Activated T-helper 1 cell treated with Interleukin-2 at 50 U/mL for 16 hours (primary cell): Measurements from ENCODE around the gene PRR19.
"Not testable (repeated sequence)": the region's sequence is repeated elsewhere in the genome, so short reads cannot be mapped to it uniquely, and the experiment has no call there.

Experiments
- DNase-seq: peaks from one replicate; pipeline ENCODE4 v3.0.0-alpha.2; 2020; ENCODE audit warnings: low read depth

Gene PRR19

DNA sequence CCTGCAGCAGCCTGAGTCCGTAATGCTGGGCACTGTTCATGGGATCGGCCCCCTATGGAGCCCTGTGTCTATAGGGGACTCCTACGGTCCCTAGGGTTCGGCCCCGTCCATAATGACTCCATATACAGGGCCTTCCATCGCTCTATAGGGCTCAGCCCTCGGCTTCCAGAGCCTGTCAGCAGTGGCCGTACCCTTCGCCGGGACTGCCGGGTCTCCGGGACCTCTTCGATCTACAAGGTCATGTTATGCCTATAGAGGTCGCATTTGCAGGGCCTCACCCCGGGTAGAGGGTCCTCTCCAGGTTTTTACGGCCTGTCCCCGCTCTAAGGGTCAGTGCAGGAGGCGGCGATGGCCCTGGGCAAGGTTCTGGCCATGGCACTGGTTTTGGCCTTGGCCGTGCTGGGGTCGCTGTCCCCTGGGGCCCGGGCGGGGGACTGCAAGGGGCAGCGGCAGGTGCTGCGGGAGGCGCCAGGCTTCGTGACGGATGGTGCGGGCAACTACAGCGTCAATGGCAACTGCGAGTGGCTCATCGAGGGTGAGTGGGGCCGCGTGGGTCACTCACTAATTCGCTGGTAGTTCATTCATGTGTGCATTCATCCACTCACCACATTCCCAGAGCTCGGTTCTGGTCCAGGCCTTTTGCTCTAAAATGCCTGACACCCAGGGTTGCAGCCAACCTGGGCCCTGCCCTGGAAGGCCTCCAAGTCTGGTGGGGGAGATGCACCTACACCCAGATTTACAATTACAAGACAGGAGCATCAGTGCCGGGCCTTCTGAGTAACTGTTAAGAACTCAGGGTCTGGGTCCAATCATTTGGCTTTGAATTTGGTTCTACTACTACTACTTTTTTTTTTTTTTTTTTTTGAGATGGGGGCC is 24.2 kb downstream of the PRR19 start:
- DNase-seq, result no peak

- no peak for DNase-seq
These were observed 25.0 kb downstream of the PRR19 start for GRCh38 chr19:42326969-42327368.

DNA sequence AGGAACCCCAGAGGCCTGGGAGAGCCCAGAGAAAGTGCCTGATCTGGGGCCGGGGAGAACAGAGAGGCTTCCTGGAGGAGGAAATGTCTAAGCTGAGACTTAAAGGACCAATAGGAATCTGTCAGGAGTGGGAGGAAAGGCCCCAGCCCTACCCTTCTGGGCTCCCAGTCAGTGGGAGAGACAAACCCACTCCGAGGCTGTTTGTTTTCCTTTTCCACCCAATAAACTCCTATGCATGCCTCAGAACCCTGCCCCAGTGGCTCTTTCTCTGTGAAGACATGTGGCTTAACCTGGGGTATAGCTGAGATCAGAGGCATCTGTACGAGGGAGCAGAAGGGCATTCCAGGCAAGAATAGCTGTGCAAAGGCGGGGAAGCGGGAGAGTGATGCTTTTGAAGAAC is 25.4 kb downstream of the PRR19 start:
- no peak for DNase-seq

DNA sequence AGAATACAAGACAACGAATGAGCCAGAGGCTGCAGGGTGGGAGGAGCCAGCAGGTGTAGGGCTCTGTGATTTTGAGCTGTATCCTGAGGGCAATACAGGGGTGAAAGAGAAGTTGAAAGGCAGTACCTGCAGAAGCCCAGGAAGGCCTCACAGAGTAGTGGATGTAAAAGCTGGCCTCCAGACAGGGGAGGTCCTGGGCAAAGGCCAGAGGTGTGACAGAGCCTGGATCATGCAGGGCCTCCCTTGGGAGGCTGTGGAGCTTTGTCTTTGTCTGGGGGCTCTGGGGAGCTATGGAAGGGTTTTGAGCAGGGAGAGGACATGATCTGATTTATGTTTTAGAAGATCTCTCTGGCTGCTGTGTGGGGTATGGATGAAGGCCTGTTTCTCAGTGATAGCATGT is 26.2 kb downstream of the PRR19 start:
- DNase-seq, result no peak

DNA sequence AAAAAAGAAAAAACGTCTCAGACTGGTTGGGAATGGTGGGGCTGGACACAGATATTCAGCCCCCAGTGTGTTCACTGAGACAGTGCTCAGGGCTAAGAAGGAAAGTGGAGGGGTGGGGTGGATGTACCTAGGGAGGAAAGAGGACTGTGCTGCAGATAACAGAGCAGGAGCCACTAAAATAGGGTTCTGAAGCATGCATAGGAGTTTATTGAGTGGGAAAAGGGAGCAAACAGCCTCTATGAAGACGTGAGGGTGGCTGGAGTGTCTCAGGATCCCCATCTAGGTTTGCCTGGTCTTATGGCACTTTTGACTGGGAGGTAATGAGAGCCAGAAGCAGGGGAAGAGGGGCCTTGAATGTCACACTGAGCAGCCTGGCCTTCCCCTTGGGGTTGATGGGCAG is 26.9 kb downstream of the PRR19 start:
- DNase-seq, result no peak

- no peak for DNase-seq
These were observed 28.3 kb downstream of the PRR19 start for GRCh38 chr19:42330241-42330711.

DNA sequence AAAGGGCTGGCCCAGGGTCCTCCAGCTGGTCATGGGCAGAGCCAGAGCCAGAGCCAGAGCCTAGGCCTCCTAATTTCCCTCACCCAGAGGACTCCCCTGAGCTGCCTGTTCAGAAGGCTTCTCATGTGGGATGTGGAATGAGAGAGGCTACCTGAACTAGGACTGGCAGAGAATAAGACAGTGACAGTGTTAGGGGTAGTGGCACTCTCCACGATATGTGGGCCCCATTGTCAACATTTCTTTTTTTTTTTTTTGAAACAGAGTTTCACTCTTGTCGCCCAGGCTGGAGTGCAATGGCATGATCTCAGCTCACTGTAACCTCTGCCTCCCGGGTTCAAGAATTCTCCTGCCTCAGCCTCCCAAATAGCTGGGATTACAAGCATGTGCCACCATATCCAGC is 29.4 kb downstream of the PRR19 start:
- DNase-seq, result not testable (repeated sequence)

GRCh38 chr19:42332059-42332458 is 30.1 kb downstream of the PRR19 start:
- no peak for DNase-seq

GRCh38 chr19:42333018-42333417 is 31.1 kb downstream of the PRR19 start:
- no peak for DNase-seq

DNA sequence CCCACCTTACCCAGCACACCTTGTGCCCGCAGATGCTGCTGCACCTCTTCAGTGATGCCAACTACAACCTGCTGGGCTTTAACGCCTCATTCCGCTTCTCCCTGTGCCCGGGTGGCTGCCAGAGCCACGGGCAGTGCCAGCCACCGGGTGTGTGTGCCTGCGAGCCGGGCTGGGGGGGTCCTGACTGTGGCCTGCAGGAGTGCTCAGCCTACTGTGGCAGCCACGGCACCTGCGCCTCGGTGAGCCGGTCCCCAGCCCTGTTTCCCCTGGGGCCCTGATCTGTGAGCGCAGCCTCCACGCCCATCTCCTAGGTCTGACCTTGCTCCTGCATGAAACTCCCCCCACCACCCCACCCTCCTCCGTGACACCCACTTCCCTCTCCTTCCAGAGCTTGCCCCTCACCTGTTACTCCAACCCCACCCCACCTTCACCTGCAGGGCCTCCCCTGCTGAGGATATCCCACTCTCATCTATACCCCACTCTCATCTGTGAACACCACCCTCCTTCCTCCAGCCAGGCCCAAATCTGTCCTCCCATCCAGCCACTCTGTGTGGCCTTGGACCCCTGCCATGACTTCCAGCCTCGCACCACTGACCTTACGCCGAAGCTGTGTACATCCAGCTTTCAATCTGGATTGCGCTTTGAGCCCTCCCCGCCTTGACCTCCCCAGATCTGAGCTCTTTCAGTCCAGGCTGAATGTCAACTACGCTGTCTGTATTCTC is 32.2 kb downstream of the PRR19 start:
- no peak for DNase-seq

DNA sequence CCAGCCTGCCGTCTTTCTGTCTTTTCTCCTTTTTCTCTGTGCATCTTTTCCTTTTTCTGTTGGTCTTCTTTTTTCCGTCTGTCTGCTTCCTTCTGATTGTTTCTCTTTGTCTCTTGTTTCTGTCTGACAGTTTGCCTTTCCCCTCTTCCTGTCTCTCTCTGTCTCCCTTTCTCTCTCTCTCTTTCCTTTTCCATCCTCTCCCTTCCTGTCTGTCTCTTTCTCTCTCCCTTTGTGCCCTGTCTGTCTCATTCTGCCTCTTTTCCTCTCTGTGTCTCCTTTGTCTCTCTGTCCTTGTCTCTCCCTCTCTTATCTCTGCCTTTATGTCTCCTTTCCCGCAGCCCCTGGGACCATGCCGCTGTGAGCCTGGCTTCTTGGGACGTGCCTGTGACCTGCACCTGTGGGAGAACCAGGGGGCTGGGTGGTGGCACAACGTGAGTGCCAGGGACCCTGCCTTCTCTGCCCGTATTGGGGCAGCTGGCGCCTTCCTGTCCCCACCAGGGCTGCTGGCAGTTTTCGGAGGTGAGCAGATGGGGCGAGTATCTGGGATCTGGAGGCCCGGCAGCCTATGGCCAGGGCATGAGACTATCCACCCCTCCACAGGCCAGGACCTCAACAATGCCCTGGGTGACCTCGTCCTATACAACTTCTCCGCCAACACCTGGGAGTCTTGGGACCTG is 32.9 kb downstream of the PRR19 start:
- DNase-seq, result no peak

GRCh38 chr19:42335374-42335936 is 33.5 kb downstream of the PRR19 start:
- DNase-seq, result no peak

DNA sequence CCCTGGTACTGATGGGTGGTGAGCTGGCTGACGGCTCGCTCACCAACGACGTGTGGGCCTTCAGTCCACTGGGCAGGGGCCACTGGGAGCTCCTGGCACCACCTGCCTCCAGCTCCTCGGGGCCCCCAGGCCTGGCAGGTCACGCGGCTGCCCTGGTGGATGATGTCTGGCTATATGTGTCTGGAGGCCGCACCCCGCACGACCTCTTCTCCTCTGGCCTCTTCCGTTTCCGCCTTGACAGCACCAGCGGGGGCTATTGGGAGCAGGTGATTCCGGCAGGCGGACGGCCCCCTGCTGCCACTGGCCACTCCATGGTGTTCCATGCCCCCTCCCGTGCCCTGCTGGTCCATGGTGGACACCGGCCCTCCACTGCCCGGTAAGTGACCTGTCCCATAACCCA is 34.0 kb downstream of the PRR19 start:
- no peak for DNase-seq

- DNase-seq, result not testable (repeated sequence)
These were observed 37.4 kb downstream of the PRR19 start for GRCh38 chr19:42339126-42339860.

- not testable (repeated sequence) for DNase-seq
These were observed 38.0 kb downstream of the PRR19 start for GRCh38 chr19:42339922-42340321.

GRCh38 chr19:42343344-42344110 is 41.6 kb downstream of the PRR19 start:
- no peak for DNase-seq

DNA sequence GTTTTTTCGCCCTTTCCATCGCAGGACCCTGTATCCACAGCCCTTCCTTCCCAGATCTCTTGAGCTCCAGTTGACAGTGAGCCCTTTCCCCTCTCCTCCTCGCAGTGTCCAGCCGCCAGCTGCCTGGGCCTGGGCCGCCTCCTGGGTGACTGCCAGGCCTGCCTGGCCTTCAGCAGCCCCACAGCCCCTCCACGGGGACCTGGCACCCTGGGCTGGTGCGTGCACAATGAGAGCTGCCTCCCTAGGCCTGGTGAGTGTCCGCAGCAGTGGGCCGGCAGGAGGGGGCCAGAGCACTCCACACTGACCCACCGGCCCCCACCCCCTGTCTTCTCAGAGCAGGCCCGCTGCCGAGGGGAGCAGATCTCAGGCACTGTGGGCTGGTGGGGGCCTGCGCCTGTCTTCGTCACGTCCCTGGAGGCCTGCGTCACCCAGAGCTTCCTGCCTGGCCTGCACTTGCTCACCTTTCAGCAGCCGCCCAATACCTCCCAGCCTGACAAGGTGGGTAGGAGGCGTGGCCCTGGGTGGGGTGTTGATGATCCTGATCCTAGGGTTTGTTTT is 42.5 kb downstream of the PRR19 start:
- DNase-seq, result no peak

GRCh38 chr19:42345191-42345812 is 43.4 kb downstream of the PRR19 start:
- DNase-seq, result no peak

DNA sequence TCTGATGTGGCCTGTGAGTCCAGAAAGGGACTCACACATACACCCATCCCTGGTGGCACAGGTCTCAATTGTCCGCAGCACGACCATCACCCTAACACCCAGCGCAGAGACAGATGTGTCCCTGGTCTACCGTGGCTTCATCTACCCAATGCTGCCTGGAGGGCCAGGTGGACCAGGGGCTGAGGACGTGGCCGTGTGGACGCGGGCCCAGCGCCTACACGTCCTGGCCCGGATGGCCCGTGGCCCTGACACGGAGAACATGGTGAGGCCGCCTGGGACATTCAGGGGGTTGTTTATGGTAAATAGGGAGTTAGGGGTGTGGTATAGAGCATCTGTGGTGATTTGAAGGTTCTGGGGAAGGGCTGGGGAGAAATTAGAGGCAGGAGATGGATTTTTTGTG is 46.3 kb downstream of the PRR19 start:
- DNase-seq, result no peak
